Measurements from ENCODE around the gene APOBEC3B.
"Not testable (repeated sequence)": the region's sequence is repeated elsewhere in the genome, so short reads cannot be mapped to it uniquely, and the experiment has no call there.

The APOBEC3B gene

GRCh38 chr22:38981992-38982927 is at the start of gene APOBEC3B:
Gene APOBEC3B, plus strand, starts transcription at chr22:38982347. Its CDS starts 107 bp downstream, at chr22:38982454.
- peak; percentile 34 for DNase-seq

GRCh38 chr22:38935023-38935422 is 47.1 kb upstream of the APOBEC3B start:
- no peak for DNase-seq

- DNase-seq = no peak
These were observed 46.5 kb upstream of the APOBEC3B start for GRCh38 chr22:38935616-38936015.

GRCh38 chr22:38936562-38936961 is 45.6 kb upstream of the APOBEC3B start:
- no peak for DNase-seq

- DNase-seq = no peak
These were observed 45.1 kb upstream of the APOBEC3B start for GRCh38 chr22:38937036-38937435.

- no peak for DNase-seq
These were observed 44.6 kb upstream of the APOBEC3B start for GRCh38 chr22:38937541-38937940.

- no peak for DNase-seq
These were observed 43.9 kb upstream of the APOBEC3B start for GRCh38 chr22:38938221-38938620.

- DNase-seq = no peak
These were observed 43.2 kb upstream of the APOBEC3B start for GRCh38 chr22:38938925-38939324.

GRCh38 chr22:38940811-38941384 is 41.2 kb upstream of the APOBEC3B start:
- DNase-seq = no peak

GRCh38 chr22:38941488-38941987 is 40.6 kb upstream of the APOBEC3B start:
- DNase-seq = peak; percentile 63

GRCh38 chr22:38942702-38943101 is 39.4 kb upstream of the APOBEC3B start:
- no peak for DNase-seq

GRCh38 chr22:38943201-38943600 is 38.9 kb upstream of the APOBEC3B start:
- no peak for DNase-seq

- no peak for DNase-seq
These were observed 38.3 kb upstream of the APOBEC3B start for GRCh38 chr22:38943882-38944281.

- DNase-seq = no peak
These were observed 37.5 kb upstream of the APOBEC3B start for GRCh38 chr22:38944653-38945052.

- not testable (repeated sequence) for DNase-seq
These were observed 36.3 kb upstream of the APOBEC3B start for GRCh38 chr22:38945706-38946338.

- no peak for DNase-seq
These were observed 35.4 kb upstream of the APOBEC3B start for GRCh38 chr22:38946771-38947170.

- no peak for DNase-seq
These were observed 34.6 kb upstream of the APOBEC3B start for GRCh38 chr22:38947321-38948140.

- DNase-seq = no peak
These were observed 33.8 kb upstream of the APOBEC3B start for GRCh38 chr22:38948181-38948940.

GRCh38 chr22:38949889-38950405 is 32.2 kb upstream of the APOBEC3B start:
- no peak for DNase-seq

GRCh38 chr22:38950527-38951295 is 31.4 kb upstream of the APOBEC3B start:
- no peak for DNase-seq

- DNase-seq = no peak
These were observed 30.4 kb upstream of the APOBEC3B start for GRCh38 chr22:38951734-38952133.

All from stimulated activated CD4-positive, alpha-beta T cell treated with anti-CD3 and anti-CD28 coated beads, Interleukin-12 subunit alpha, Interleukin-12 subunit beta, amount 100 ng/mL, for 4 hours (primary cell).